ENCODE data around the gene NDUFS8. TPM values are rescaled to one million over a fixed set of nuclear protein-coding genes. Genes with fewer than 3 reads are reported as not detected.

The NDUFS8 gene
- total and polyA plus RNA-seq, 2 experiments from 2014 or later = 330 to 540 TPM

DNA sequence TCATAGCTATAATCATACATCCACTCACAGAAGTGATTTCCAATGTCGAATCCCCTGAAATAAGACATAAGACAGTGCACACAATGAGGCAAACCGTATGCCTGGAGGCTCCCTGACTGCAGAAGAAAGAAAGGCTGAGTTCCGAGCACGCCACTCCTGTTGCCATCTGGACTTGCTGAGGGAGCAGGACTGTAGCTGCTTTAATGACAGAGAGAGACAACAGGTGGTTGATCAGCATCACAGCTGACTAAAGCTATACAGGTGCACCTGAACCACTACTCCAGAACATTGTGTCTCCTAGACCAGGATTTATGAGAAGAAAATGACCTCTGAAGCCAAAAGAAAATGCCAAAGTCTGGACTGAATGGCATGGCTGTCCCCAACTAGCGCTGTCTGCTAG lies 35.4 kb downstream of the NDUFS8 start:
- H3K27ac ChIP-seq = no peak overlapping the region
- H3K4me3 ChIP-seq = no peak overlapping the region
- H3K9me3 ChIP-seq (ENCODE audit: low read depth) = no peaks in the 10 kb centered on the region
- H3K36me3 ChIP-seq = peaks cover 66% of the 10 kb centered on the region
- no peaks in the 10 kb centered on the region for H3K4me1 ChIP-seq (ENCODE audit: low read depth)
- TF ChIP-seq, protein P1, sequence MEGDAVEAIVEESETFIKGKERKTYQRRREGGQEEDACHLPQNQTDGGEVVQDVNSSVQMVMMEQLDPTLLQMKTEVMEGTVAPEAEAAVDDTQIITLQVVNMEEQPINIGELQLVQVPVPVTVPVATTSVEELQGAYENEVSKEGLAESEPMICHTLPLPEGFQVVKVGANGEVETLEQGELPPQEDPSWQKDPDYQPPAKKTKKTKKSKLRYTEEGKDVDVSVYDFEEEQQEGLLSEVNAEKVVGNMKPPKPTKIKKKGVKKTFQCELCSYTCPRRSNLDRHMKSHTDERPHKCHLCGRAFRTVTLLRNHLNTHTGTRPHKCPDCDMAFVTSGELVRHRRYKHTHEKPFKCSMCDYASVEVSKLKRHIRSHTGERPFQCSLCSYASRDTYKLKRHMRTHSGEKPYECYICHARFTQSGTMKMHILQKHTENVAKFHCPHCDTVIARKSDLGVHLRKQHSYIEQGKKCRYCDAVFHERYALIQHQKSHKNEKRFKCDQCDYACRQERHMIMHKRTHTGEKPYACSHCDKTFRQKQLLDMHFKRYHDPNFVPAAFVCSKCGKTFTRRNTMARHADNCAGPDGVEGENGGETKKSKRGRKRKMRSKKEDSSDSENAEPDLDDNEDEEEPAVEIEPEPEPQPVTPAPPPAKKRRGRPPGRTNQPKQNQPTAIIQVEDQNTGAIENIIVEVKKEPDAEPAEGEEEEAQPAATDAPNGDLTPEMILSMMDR (IDR thresholded peaks at IDR 0.05; ENCODE audit: low read depth, low read length) = no peak
- DNase-seq (ENCODE audit: low read depth in 1 of 2, low spot score in 1 of 2) = no peak
- no peaks in the 10 kb centered on the region for H3K27me3 ChIP-seq

DNA sequence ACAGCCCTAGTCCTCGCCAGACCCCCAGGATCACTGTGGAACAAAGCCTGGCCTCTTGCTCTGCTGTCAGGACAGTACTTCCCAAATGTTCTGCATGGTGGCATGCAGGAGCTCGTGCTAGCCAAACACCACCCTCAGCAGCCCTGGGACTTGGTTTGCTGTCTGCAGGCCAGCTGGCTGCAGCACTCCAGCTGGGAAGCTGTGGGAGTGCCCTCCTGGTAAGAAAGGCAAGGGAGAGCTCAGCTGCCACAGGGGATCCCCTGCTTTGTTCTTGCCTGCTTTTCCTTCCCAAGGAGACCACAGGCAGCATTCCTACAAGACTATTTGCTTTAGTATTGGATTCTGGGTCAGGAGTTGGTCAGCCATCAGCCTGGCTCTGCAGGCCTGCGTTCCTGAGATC lies 36.3 kb downstream of the NDUFS8 start:
- DNase-seq (ENCODE audit: low read depth in 1 of 2, low spot score in 1 of 2) = peak in 1 of 2 donors; percentile 37
- TF ChIP-seq, protein P1 (IDR thresholded peaks at IDR 0.05; ENCODE audit: low read depth, low read length) = no peak

DNA sequence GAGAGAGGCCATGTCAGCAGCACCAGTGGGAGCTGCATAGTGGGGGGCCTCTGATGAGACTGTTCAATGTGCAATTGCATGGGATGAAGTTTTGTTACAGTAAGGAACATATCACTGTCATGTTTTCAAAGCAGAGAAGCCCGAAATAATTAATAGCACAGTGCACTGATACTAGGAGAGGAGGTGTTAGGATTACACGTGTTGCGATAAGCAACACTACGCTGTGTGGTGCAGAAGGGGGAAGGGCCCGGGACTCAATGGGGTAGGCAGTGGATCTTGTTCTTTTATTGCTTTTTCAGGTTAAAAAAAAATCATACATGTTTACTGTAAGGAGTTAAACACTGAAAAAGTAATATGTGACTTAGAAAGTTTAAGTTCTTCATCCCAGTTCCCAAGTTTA lies 37.5 kb downstream of the NDUFS8 start:
- Histone ChIP-seq H3K27me3 (no peaks in the 10 kb centered on the region), H3K27ac (no peak overlapping the region), H3K4me3 (no peak overlapping the region), H3K9me3 (ENCODE audit: low read depth) (no peaks in the 10 kb centered on the region), H3K4me1 (ENCODE audit: low read depth) (no peaks in the 10 kb centered on the region), H3K36me3 (peaks cover 64% of the 10 kb centered on the region)
- TF ChIP-seq, protein P1 (IDR thresholded peaks at IDR 0.05; ENCODE audit: low read depth, low read length) = no peak
- DNase-seq (ENCODE audit: low read depth in 1 of 2, low spot score in 1 of 2) = no peak

More for the DNA sequence above, 36.3 kb downstream of the NDUFS8 start:
- Histone ChIP-seq H3K36me3 (peaks cover 66% of the 10 kb centered on the region), H3K9me3 (ENCODE audit: low read depth) (no peaks in the 10 kb centered on the region), H3K4me1 (ENCODE audit: low read depth) (no peaks in the 10 kb centered on the region), H3K27ac (no peak overlapping the region), H3K27me3 (no peaks in the 10 kb centered on the region), H3K4me3 (no peak overlapping the region)

DNA sequence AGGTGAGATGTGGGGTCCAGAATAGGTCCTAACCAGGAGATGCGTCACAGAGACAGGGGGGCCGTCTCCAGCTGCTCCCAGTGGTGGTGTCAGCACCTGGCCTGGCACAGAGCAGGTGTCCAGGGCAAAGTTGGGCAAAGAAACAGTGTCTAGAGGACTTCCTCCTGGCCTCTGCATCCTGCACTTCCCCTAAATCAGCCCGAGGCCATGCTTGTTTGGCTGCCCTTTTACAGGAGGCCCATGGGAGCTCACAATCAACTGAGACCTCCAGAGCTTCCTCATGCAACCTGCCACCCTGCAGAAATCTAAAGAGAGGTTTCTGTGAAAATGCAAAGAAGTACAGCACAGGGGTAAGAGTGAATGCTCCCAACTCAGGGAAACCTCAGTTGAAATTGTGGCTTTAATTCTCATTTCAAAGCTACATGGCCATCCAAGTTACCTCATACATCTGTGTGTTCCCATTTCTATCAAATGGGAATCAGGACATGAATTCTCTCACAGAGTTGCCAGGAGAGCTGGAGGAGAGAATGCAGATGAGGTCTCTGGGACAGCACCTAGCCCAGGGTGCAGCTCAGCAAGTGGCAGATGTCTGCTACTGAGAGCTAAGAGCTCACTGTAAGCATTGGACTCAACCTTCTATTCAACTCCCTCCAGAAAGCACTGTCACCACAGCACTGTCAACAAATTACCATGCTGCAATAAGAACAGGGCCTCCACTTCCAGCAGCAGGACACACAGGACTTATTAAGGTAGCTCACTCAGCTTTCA lies 41.0 kb downstream of the NDUFS8 start:
- no peak for DNase-seq (ENCODE audit: low read depth in 1 of 2, low spot score in 1 of 2)
- H3K4me1 ChIP-seq (ENCODE audit: low read depth) = no peaks in the 10 kb centered on the region
- H3K9me3 ChIP-seq (ENCODE audit: low read depth) = no peaks in the 10 kb centered on the region
- no peak overlapping the region for H3K4me3 ChIP-seq
- H3K27me3 ChIP-seq = no peaks in the 10 kb centered on the region
- TF ChIP-seq, protein P1 (IDR thresholded peaks at IDR 0.05; ENCODE audit: low read depth, low read length) = no peak
- H3K27ac ChIP-seq = no peak overlapping the region
- H3K36me3 ChIP-seq = peaks cover 60% of the 10 kb centered on the region

DNA sequence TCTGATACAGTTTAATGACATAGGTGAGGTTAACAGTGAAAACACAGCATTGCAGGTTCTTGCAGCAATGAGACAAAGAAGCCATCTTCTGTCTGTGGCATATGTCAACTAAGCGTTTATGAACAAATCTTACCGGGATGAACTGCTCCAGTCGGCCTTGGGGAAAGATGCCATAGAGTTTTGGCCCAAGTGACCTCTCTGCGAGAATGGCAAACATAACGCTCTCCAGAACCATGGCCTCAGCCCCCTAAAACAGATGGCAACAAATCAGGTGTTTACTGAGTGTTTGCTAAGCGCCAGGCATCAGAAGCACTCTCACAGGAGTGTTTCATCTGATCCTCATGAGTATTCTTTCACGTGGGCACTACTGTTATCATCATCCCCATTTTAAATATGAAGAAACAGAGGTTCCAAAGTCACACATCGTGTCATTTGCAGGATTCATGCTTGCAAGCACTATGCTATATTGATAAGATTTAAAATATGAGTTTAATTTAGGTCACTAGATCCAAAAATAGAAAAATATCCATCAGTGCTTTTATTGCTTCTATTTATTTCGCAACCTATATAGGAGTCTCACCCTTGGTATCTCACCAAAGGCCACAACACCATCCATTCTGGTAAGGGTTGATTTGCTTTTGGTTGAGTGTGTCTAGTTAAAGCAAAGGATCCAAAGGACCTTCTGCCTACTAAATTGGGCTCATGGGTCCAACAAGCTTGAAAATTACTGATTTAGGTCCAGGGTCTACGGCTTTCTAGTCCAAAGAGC lies 44.3 kb downstream of the NDUFS8 start:
- Histone ChIP-seq H3K36me3 (peaks cover 43% of the 10 kb centered on the region), H3K4me1 (ENCODE audit: low read depth) (no peaks in the 10 kb centered on the region), H3K27me3 (no peaks in the 10 kb centered on the region), H3K27ac (no peak overlapping the region), H3K9me3 (ENCODE audit: low read depth) (no peaks in the 10 kb centered on the region), H3K4me3 (no peak overlapping the region)
- TF ChIP-seq, protein P1 (IDR thresholded peaks at IDR 0.05; ENCODE audit: low read depth, low read length) = no peak
- no peak for DNase-seq (ENCODE audit: low read depth in 1 of 2, low spot score in 1 of 2)

Data from cardiac muscle cell (in vitro differentiated cells and primary cell).